Stimulated activated CD4-positive, alpha-beta T cell treated with anti-CD3 and anti-CD28 coated beads, Interleukin-4, amount 100 ng/mL, for 24 hours (primary cell): ENCODE results near the gene PDCD10.

Experiments used
- DNase-seq: peaks from one replicate; pipeline ENCODE4 v3.0.0-alpha.2; 2020

The PDCD10 gene

DNA sequence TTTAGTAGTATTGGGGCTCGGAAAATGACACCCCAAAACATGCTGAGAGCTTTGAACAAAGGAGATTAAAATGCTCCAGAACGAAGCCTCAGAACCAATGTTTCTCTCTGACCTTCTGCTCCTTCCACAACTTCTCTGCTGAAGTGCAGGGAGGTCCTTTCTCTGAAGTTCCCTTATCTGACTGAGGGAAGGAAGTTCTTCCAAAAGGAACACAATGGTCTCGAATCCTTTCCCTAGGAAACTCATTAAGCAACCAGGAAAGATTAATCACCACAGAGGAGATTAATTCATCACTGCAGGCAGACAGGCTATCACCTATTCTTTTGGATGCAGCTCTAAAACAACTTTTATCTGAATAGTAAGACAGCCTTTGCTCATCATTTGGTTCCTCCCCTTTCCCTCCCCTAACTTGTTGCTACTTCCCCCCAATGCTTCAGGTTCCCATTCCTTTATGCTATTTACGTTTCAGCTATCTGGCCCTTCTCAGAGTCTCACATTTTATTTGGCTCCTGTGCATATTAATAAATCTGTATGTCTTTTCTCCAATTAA, 62.7 kb downstream of the PDCD10 start:
- DNase-seq: no peak

DNA sequence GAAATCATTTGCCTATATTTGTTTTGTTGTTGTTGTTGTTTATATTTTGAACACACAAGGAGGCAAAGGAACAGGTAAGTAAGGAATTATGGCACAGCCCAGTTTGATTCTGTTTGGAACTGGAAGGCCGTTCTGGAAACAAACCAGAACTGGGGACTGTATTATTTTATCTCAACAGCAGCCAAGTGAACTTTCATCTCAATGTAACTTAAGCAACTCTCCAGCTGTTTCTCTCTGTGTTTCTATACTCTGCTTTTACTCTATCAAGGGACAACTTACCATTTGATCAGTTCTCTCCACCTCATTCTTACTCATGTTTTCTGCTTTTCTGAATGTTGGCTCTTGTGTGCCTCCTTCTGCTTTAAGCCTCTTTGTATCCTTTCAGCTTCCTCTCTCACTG, 65.0 kb downstream of the PDCD10 start:
- no peak for DNase-seq

DNA sequence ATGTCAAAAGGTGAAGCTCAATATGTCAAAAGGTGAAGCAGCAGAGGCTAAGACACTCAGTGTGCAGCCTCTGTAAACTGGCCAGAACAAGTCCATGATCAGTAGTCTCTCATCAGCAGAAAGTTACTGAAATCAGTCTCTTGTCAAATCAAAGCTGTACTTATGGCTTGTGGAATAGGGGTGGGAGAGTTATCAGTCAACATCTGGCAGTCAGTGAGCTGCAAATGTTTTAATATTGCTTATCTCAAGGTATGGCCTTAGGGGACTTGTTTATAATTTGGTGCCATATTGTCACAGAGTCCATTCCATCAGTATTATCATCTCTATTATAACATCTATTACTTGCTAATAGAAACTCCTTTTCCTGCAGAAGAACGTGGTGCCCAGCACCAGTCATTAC, 66.0 kb downstream of the PDCD10 start:
- no peak for DNase-seq

DNA sequence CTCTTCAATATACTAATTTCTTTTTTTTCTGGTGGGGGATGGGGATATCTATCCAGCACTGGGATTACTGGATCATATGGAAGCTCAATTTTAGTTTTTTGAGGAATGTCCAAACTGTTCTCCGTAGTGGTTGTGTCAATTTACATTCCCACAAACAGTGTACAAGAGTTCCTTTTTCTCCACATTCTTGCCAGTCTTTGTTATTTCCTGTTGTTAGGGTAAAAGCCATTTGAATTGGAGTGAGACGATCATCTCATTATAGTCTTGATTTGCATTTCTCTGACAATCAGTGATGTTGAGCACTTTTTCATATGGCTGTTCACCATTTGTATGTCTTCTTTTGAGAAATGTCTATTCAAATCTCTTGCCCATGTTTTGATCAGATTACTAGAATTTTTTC, 68.1 kb downstream of the PDCD10 start:
- no peak for DNase-seq

DNA sequence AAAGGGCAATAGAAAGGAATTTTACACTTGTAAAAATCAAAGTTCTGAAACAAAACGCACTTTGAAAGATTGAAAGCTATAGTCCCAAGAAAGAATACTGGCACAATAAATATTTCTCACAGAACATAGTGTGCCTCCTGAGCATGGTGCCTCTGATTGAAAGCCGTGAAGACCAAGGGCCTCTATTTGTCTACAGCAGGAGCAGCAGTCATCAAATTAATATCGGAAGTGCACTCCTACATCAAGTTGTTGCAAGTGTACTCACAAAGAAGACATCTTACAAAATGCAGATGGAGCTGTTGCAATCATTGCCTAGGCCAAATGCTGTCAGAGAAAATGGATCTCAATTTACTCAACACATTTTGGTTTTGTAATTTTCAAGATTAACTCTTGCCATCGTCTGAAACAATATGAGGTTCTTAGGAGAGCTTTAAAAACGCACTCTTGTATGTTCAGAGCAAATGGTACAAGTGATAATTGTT, 71.7 kb downstream of the PDCD10 start:
- no peak for DNase-seq

DNA sequence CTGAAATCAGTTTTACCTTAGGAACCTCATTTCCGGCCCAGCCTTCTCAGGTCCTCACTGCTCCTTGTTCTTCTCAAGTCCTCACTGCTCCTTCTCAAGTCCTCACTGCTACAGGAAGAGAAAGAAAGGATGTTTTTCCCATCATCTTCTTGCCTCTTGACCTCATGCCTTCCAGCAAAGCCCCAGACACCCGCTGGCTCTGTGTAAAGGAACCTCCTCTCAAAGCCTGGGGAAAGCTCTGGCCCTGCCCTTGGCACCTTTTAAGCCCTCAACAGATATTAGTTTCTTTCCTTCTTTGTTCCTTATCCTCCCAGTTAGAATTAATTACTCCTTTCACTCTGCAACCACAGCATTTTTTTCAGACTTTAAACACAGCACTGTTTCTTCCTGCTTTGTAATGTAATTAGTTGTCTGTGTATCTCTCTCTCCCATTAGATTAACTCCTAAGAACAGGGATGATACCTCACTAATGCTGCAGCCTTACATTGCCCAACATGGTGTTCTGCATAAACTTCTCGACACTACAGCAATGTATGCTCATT, 76.9 kb downstream of the PDCD10 start:
- no peak for DNase-seq

DNA sequence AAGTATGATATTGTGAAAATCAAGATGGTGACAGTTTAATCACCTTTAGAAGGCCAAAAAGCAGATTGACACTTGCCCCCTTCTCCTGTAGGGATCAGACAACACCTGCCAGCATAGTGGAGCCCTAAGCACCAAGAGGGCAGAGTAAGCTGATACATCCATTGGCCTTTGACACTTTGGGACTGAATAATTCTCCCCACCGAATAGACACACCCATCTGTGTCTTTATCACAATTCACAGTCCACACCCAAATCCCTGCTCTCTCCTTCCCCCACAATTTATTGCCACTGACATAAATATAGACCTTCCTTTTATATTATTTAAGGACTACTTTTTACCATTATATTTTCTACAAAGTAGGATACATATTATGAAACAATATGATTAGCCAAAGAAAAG, 77.9 kb downstream of the PDCD10 start:
- DNase-seq: no peak

DNA sequence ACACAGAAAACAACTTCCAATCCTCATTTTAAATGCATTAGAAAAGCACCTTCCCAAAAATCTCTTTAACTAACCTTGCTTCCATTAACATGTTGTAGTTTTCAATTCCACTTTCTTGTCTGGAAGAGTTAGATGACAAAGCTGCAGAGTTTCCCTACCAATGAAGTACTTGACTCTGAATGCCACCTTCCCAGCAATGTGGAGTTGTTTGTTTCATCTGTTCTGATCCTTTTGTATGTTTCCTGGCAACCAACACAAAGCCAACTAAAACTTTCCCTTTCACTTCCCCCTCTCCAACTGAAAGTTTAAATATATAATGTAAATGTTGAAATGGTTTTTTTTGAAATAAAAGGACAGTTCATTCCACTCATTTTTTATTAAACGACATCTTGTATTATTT, 80.9 kb downstream of the PDCD10 start, which contains the start of gene WDR49:
Gene WDR49 (minus strand): TSS at position 183 of the 400 bp plus-strand sequence. CDS start 517 bp downstream, outside the sequence.
- DNase-seq: no peak

DNA sequence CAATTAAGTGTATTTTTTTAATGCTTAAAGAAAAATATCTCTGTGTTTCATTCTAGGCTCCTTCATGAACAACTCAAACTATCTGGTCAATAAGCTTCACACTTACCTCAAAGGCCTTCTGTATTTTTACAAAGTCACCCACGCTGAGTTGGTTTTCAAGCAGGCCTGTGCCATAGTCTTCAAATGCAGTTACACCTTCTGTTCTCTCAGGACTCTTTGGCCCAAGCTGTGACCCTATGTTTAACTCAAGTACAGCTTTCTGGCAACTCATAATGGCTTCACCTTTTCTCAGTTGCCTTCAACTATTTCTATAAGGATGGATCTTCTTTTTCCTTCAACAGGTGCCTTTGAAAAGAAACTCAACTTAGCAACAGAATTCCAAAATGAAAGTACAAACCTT, 81.5 kb downstream of the PDCD10 start:
- DNase-seq: no peak

DNA sequence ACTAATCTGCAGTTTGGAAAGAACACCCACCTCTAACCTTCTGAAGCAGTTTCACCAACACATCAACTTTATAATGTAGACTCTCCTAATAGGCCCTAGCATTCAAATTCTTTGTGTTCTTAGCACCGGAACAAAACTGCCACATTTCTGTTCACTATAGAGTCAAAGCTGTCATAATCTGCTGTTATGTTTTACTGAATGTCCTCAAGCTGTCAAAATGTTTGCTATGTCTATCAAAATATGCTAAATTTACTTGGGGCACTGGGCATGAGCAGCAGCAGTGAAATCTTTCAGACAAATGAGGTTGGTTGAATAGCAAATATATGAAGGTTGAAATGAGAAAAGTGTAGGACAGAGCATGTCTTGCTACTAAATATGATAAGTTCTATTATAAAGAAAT, 82.9 kb downstream of the PDCD10 start:
- DNase-seq: no peak

DNA sequence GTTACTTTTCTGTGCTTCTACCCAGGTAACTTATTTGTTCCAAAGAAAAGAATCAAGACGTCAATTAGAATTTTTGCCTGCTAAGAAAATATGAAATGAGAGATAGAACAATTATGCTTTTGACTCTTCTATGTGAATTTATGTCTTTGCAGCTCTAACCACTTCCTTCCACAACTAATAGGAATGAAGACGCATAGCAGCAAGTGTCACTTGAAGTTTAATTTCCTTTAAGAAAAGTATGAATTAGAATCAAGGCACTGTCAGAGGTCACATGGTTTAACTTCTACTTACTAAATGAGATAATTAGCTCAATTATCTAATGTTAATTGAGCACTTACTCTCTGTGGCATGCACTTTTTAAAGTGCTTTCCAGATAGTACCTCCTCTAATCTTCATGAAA, 84.2 kb downstream of the PDCD10 start:
- DNase-seq: no peak

DNA sequence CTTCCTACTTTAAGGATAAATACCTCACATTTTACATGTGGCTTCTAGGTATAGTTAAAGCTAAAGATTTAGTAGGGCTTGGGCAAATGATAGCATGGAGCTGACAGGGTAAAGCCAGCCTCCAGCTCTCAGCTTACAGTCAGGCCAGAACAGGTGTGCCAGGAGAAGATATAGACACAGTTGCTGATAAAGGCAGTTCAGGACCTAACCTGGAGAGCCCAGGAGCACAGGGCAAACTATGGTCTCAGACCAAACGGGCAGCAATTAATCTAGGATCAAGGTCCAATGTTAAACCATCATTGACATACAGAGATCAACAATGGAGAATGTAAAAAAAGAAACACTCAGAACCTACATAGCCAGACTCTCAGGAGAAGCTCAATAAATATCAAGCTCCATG, 84.9 kb downstream of the PDCD10 start:
- no peak for DNase-seq

DNA sequence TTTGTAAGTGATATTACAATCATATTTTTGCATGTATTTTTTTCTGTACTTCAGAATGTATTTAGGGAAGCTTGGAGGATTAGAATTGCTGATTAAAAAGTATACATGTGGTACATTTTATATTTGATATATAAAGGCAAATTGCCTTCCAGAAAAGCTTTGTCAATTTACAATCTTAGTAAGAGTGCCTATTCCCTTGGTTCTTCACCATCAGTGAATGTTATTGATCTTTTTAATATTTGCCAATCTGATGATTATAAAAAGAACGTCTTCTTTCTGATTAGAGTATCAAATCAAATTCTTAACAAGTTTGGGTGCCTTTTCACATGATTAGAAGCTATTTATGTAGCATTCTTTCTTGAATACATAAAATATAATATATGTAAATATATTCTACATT, 90.1 kb downstream of the PDCD10 start:
- DNase-seq: no peak
